ENCODE data around the gene CANX.

GRCh38 chr5:179749857-179750508 lies 51.2 kb downstream of the CANX start:
- TF ChIP-seq CTCF (conservative IDR thresholded peaks at IDR 0.05; ENCODE audit: low read length) (no peak), EZH2phosphoT487 (IDR thresholded peaks at IDR 0.05; ENCODE audit: borderline replicate concordance, low read depth, low read length) (no peak)
